Measurements from ENCODE around the gene A1BG. TPM values are rescaled to one million over a fixed set of nuclear protein-coding genes. Genes with fewer than 3 reads are reported as not detected.

Gene A1BG
- total RNA-seq, 2 experiments from 2014 or later, result 6.1 to 7.4 TPM

- Mint-ChIP-seq H3K4me3 (no peak overlapping the region), H3K36me3 (ENCODE audit: low read depth) (no peaks in the 10 kb centered on the region), H3K9me3 (no peaks in the 10 kb centered on the region), H3K27me3 (ENCODE audit: low read depth) (no peaks in the 10 kb centered on the region), H3K27ac (no peak overlapping the region), H3K4me1 (ENCODE audit: low read depth) (peaks cover 6% of the 10 kb centered on the region)
- CTCF ChIA-PET, result no interaction called here
- DNase-seq, result no peak
- intact Hi-C loops (cut with micrococcal nuclease), result loop anchor here (5.0 kb wide), 1 partner anchor 78 kb away; the partner anchor contains the start of gene ZNF132
These were observed 10.9 kb upstream of the A1BG start for GRCh38 chr19:58364146-58364545.

GRCh38 chr19:58362272-58362994 lies 9.1 kb upstream of the A1BG start, which contains the start of gene ZNF497:
ZNF497 (minus strand) TSS chr19:58362751; CDS start chr19:58357635, 5,116 bp downstream.
- Mint-ChIP-seq H3K9me3 (no peaks in the 10 kb centered on the region), H3K36me3 (ENCODE audit: low read depth) (no peaks in the 10 kb centered on the region), H3K4me1 (ENCODE audit: low read depth) (peaks cover 8% of the 10 kb centered on the region), H3K27me3 (ENCODE audit: low read depth) (no peaks in the 10 kb centered on the region), H3K4me3 (peak within 1 kb of the TSS; percentile 93), H3K27ac (peak within 1 kb of the TSS; percentile 87)
- intact Hi-C loops (cut with micrococcal nuclease), result loop anchor here (1.0 to 5.0 kb wide), 8 partner anchors 15 to 179 kb away; partner anchors contain the start of genes ZNF132, ZNF274, ZNF584 and ZNF8
- peak; percentile 97 for DNase-seq
- CTCF ChIA-PET, result interaction anchor here (0.7 kb wide), 2 partner anchors 11 to 180 kb away, joined by 3 to 6 read pairs; no protein-coding TSS in a partner anchor

DNA sequence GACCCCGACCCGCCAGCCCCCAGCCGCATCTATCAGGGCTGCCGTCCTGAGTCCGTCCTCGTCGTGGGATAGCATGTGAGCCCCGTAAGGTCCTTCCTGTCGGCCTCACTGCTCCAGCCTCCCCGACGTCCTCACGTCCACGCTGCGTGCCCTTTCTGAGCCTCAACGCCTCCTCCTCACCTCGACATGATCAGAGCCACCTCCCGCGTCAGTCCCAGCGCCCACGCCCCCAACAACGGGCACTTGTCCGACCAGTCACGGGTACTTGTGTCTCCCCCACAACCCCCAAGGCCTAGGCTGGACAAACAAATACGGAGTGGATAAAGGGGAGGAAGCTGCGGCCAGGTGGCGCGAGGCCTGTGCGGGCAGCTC lies 8.6 kb upstream of the A1BG start:
- H3K27me3 Mint-ChIP-seq (ENCODE audit: low read depth), result no peaks in the 10 kb centered on the region
- intact Hi-C loops (cut with micrococcal nuclease), result loop anchor here (1.0 to 5.0 kb wide), 8 partner anchors 15 to 179 kb away; partner anchors contain the start of genes ZNF132, ZNF274, ZNF584 and ZNF8
- H3K27ac Mint-ChIP-seq, result peak overlapping the region; percentile 87
- H3K4me1 Mint-ChIP-seq (ENCODE audit: low read depth), result peaks cover 11% of the 10 kb centered on the region
- CTCF ChIA-PET, result no interaction called here
- peak overlapping the region; percentile 93 for H3K4me3 Mint-ChIP-seq
- peak; percentile 42 for DNase-seq
- H3K9me3 Mint-ChIP-seq, result no peaks in the 10 kb centered on the region
- no peaks in the 10 kb centered on the region for H3K36me3 Mint-ChIP-seq (ENCODE audit: low read depth)

GRCh38 chr19:58357481-58358145 lies 4.3 kb upstream of the A1BG start:
- CTCF ChIA-PET, result no interaction called here
- intact Hi-C loops (cut with micrococcal nuclease), result no loop called here

DNA sequence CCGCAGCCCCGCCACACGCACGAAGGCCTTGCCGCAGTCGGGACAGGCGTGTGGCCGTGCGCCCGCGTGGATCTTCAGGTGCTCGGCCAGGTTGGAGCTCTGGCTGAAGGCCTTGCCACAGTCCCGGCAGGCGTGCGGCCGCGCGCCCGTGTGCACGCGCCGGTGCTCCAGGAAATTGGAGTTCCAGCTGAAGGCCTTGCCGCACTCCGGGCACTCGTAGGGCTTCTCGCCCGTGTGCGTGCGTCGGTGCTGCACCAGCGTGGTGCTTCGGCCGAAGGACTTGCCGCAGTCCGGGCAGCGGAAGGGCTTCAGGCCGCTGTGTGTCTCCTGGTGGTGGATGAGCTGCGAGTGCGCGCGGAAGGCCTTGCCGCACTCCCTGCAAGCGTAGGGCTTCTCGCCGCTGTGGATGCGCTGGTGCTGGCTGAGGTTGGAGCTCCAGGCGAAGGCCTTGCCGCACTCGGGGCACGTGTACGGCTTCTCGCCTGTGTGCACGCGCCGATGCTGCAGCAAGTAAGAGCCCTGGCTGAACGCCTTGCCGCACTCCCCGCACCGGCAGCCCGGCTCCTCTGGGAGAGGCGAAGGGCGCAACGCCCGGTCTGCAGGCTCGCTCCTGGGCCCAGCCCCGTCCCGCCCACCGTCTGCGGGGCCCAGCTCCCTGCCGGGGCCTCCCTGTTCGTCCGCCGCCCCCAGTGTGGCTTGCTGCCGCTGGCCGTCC lies 3.6 kb upstream of the A1BG start:
- H3K4me1 Mint-ChIP-seq (ENCODE audit: low read depth), result peaks cover 17% of the 10 kb centered on the region
- no peak for DNase-seq
- peaks cover 2% of the 10 kb centered on the region for H3K36me3 Mint-ChIP-seq (ENCODE audit: low read depth)
- no peaks in the 10 kb centered on the region for H3K9me3 Mint-ChIP-seq
- H3K4me3 Mint-ChIP-seq, result no peak overlapping the region
- CTCF ChIA-PET, result no interaction called here
- no peak overlapping the region for H3K27ac Mint-ChIP-seq
- H3K27me3 Mint-ChIP-seq (ENCODE audit: low read depth), result no peaks in the 10 kb centered on the region
- intact Hi-C loops (cut with micrococcal nuclease), result no loop called here

More at GRCh38 chr19:58357481-58358145, 4.3 kb upstream of the A1BG start:
- Mint-ChIP-seq H3K4me3 (no peak overlapping the region), H3K27me3 (ENCODE audit: low read depth) (no peaks in the 10 kb centered on the region), H3K27ac (no peak overlapping the region), H3K9me3 (no peaks in the 10 kb centered on the region), H3K36me3 (ENCODE audit: low read depth) (no peaks in the 10 kb centered on the region), H3K4me1 (ENCODE audit: low read depth) (peaks cover 18% of the 10 kb centered on the region)
- no peak for DNase-seq

GRCh38 chr19:58355908-58356765 lies 2.8 kb upstream of the A1BG start:
- CTCF ChIA-PET, result no interaction called here
- Mint-ChIP-seq H3K9me3 (no peaks in the 10 kb centered on the region), H3K4me1 (ENCODE audit: low read depth) (peaks cover 15% of the 10 kb centered on the region), H3K4me3 (peak overlapping the region; percentile 9), H3K27ac (no peak overlapping the region), H3K27me3 (ENCODE audit: low read depth) (peaks cover 2% of the 10 kb centered on the region), H3K36me3 (ENCODE audit: low read depth) (peaks cover 4% of the 10 kb centered on the region)
- DNase-seq, result peak; percentile 32
- intact Hi-C loops (cut with micrococcal nuclease), result no loop called here

- no peak overlapping the region for H3K4me3 Mint-ChIP-seq
- no peak for DNase-seq
- peaks cover 2% of the 10 kb centered on the region for H3K27me3 Mint-ChIP-seq (ENCODE audit: low read depth)
- CTCF ChIA-PET, result no interaction called here
- no peaks in the 10 kb centered on the region for H3K9me3 Mint-ChIP-seq
- H3K36me3 Mint-ChIP-seq (ENCODE audit: low read depth), result peaks cover 4% of the 10 kb centered on the region
- H3K4me1 Mint-ChIP-seq (ENCODE audit: low read depth), result peaks cover 15% of the 10 kb centered on the region
- no peak overlapping the region for H3K27ac Mint-ChIP-seq
- intact Hi-C loops (cut with micrococcal nuclease), result no loop called here
These were observed 2.0 kb upstream of the A1BG start for GRCh38 chr19:58355215-58355796.

DNA sequence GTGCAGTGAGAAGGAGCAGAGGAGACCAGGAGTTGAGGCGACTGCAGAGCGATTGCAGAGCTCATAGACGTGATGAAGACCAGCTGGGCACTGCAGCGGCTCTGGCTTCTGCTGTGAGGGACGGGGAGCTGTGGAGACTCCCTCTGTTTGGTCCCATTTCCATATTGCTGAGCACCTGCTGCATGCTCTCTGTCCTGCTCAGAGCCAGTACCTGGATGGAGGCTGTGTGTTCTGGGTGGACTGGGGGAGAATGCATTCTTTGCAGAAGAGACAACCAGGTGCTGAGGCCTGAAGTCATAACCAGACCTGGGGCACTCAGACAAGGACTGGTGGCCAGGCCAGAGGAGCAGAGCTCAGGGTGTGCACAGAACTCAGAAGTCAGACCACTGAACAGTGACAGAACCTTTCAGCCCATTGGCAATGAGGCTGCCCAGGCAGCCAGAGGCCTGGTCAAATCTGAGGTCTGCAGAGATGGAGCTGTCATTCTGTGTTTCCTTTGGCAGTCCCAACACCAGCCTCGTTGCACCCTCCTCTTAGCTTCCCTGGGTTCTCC lies 1.3 kb upstream of the A1BG start:
- CTCF ChIA-PET, result no interaction called here
- H3K4me1 Mint-ChIP-seq (ENCODE audit: low read depth), result peaks cover 17% of the 10 kb centered on the region
- intact Hi-C loops (cut with micrococcal nuclease), result no loop called here
- H3K27ac Mint-ChIP-seq, result no peak overlapping the region
- H3K27me3 Mint-ChIP-seq (ENCODE audit: low read depth), result peaks cover 4% of the 10 kb centered on the region
- H3K4me3 Mint-ChIP-seq, result no peak overlapping the region
- peaks cover 6% of the 10 kb centered on the region for H3K36me3 Mint-ChIP-seq (ENCODE audit: low read depth)
- DNase-seq, result no peak
- no peaks in the 10 kb centered on the region for H3K9me3 Mint-ChIP-seq

DNA sequence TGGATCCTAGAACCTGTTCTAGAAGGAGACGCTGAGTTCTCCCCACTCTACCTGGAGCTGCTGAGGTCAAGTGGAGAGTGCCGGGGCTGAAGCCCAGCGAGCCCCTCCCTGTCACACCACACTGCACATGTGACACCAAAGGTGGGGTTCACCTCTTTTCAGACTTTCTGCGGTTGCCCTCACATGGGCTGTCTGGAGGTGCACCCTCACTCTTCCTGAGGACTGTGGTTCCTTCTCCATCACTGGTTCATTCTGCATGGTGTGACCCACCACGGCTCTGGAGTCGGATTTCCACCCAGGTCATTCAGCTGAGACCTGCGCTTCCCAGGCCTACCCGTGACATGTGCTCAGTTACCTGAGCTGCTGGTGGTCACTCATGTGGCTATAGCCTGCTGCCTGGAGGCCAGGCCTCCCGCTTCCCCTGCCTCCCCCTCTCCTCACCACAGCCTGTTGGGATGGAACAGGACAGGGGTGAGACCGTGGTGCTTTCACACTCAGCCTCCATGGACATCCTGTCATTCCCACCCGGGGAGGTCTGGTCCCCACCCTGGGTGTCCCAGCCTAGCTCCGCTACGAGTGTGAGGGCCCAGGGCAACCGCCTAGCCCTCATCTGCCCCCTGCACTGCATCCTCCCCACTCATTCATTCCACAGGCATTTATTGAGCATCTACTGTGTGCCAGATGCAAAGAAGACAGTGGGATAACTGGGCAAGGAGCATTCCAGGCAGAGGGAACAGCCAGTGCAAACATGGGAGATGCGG lies 605 bp upstream of the A1BG start:
- Mint-ChIP-seq H3K4me1 (ENCODE audit: low read depth) (peaks cover 20% of the 10 kb centered on the region), H3K36me3 (ENCODE audit: low read depth) (peaks cover 9% of the 10 kb centered on the region), H3K27ac (no peak overlapping the region), H3K9me3 (no peaks in the 10 kb centered on the region), H3K27me3 (ENCODE audit: low read depth) (peaks cover 5% of the 10 kb centered on the region), H3K4me3 (no peak overlapping the region)
- CTCF ChIA-PET, result no interaction called here
- DNase-seq, result no peak
- intact Hi-C loops (cut with micrococcal nuclease), result no loop called here

DNA sequence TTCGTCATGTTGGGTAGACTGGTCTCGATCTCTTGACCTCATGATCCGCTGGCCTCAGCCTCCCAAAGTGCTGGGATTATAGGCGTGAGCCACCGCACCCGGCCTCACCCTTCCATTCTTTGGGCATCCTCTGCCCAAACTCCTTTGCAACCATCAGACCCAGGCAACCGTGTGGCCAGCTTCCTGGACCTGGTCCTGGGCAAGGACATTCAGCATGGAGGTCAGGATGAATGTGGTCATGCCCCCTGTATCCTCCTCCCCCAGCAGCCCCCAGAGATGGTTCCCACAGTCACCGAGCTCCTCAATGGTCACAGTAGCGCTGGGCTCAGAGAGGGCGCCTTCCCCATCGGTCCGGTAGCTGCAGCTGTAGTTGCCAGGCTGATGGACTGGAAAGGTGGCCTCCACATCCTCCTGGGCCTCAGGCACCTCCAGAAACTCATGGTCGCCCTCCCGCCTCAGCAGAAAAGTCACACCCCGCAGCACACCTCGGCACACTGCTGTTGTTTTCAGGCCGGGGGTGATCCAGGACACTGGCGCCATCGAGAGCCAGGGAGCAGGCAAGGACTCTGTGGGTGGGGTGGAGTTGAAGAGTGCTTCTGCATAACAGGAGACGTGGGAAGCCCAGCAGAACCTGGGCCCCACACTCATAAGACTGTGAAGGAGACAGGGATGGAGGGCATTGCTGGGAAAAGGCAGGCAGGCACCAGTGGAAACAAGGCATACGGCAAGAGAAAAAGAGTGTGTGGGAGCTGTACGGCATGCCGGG lies 1.1 kb downstream of the A1BG start:
- intact Hi-C loops (cut with micrococcal nuclease), result no loop called here
- Mint-ChIP-seq H3K4me1 (ENCODE audit: low read depth) (peaks cover 27% of the 10 kb centered on the region), H3K9me3 (no peaks in the 10 kb centered on the region), H3K27me3 (ENCODE audit: low read depth) (peaks cover 5% of the 10 kb centered on the region), H3K36me3 (ENCODE audit: low read depth) (peaks cover 9% of the 10 kb centered on the region), H3K27ac (no peak overlapping the region), H3K4me3 (no peak overlapping the region)
- DNase-seq, result no peak
- CTCF ChIA-PET, result no interaction called here
